Gastroesophageal sphincter (tissue), 3 donors: ENCODE results near the gene SURF4.

Experiments
- CTCF ChIP-seq, 4 experiments: fragments of 200-600 bp in 2 of 4; fragments of 450-650 bp in 2 of 4; sonication (generic) in 1 of 4; IDR thresholded peaks; one replicate each; pipeline ENCODE4 v1.5.1; 2017 to 2019; ENCODE audit warnings: antibody characterized with exemption in 4 of 4, mild to moderate bottlenecking in 2 of 4, moderate library complexity in 2 of 4
- EP300 ChIP-seq: sonication (generic); formaldehyde crosslinking; IDR thresholded peaks from one replicate; pipeline ENCODE4 v1.6.1; 2017; ENCODE audit warnings: antibody characterized with exemption, mild to moderate bottlenecking
- POLR2A ChIP-seq, 2 donors: fragments of 450-650 bp; IDR thresholded peaks; one replicate each; pipeline ENCODE4 v1.6.1; 2017; ENCODE audit warnings: antibody characterized with exemption in 2 of 2, mild to moderate bottlenecking in 2 of 2, moderate library complexity in 1 of 2
- POLR2AphosphoS5 ChIP-seq: sonication (generic); formaldehyde crosslinking; IDR thresholded peaks from one replicate; pipeline ENCODE4 v1.6.1; 2017; ENCODE audit warnings: antibody characterized with exemption

DNA sequence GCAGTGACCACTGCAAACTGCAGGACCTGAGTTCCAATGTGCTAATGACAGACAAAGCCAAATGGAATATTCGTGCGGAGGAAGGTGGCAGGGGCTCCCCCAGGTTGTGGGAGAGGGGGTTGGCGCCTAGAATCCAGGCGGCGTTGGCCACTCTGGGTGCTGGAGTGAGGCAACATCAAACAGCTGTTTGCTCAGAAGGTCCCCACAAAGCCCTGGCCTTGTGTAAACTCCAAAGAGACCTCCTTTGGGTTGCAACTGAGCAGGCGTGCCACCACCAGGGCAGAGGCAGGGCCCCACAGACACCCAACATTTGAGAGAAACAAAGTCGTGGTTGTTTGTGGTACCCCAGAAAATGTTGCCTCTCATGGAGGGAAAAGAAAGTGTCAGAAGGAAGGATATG lies 14.9 kb upstream of the SURF4 start:
- TF ChIP-seq POLR2AphosphoS5 = no peak
- TF ChIP-seq CTCF (IDR thresholded peaks at IDR 0.05) = no peak
- TF ChIP-seq POLR2A (IDR thresholded peaks at IDR 0.05) = no peak
- no peak for TF ChIP-seq EP300
